GM12878 (cell line): ENCODE results near the gene FHL3.

ENCODE experiments used
- POLR2A ChIP-seq: IDR thresholded peaks from 2 replicates; pipeline ENCODE4 v1.6.1; 2011; ENCODE audit warnings: low read depth, mild to moderate bottlenecking, low read length
- SIN3A ChIP-seq: IDR thresholded peaks from 2 replicates; pipeline ENCODE4 v1.6.1; 2012; ENCODE audit warnings: low read depth, low read length, improper control_type of control experiment
- ZNF274 ChIP-seq: IDR thresholded peaks from one replicate; pipeline ENCODE4 v1.8.0; 2011; ENCODE audit not compliant: insufficient read length, insufficient read depth
- ZNF384 ChIP-seq: IDR thresholded peaks from 2 replicates; pipeline ENCODE4 v1.6.1; 2012; ENCODE audit warnings: low read depth, mild to moderate bottlenecking, low read length, improper control_type of control experiment, borderline replicate concordance
- TF ChIP-seq, protein P1 (sequence below), 3 experiments: IDR thresholded peaks in 2 of 3; conservative IDR thresholded peaks in 1 of 3; 2 replicates each; pipeline ENCODE4 v1.5.1; 2011; ENCODE audit warnings: low read depth in 3 of 3, low read length in 3 of 3, mild to moderate bottlenecking in 3 of 3, control low read depth in 2 of 3, moderate library complexity in 2 of 3, inconsistent platforms in 1 of 3, mixed read lengths in 1 of 3; ENCODE audit not compliant: control insufficient read depth in 2 of 3, insufficient read depth in 1 of 3; ENCODE audit errors: extremely low read depth in 1 of 3

DNA sequence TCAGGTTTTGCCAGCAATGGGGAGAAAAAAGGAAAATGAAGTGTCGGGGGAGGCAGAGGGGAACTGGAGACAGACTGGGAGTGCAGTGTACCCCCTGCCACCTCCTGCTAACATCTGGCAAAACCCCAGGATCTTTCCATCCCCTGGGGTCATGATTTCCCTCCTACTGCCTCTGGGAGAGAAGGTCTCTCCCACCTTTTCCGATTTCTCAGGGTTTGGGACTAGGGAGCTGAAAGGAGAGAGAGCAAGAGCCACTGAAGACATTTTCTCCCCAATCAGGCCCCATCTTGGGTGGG is 5.1 kb downstream of the FHL3 start:
- TF ChIP-seq POLR2A (no peak), ZNF274 (no peak), ZNF384 (no peak), SIN3A (no peak)
- TF ChIP-seq, protein P1, sequence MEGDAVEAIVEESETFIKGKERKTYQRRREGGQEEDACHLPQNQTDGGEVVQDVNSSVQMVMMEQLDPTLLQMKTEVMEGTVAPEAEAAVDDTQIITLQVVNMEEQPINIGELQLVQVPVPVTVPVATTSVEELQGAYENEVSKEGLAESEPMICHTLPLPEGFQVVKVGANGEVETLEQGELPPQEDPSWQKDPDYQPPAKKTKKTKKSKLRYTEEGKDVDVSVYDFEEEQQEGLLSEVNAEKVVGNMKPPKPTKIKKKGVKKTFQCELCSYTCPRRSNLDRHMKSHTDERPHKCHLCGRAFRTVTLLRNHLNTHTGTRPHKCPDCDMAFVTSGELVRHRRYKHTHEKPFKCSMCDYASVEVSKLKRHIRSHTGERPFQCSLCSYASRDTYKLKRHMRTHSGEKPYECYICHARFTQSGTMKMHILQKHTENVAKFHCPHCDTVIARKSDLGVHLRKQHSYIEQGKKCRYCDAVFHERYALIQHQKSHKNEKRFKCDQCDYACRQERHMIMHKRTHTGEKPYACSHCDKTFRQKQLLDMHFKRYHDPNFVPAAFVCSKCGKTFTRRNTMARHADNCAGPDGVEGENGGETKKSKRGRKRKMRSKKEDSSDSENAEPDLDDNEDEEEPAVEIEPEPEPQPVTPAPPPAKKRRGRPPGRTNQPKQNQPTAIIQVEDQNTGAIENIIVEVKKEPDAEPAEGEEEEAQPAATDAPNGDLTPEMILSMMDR (IDR thresholded peaks at IDR 0.05 in 2 of 3, conservative IDR thresholded peaks at IDR 0.05 in 1 of 3; ENCODE audit: control insufficient read depth in 2 of 3, extremely low read depth in 1 of 3, insufficient read depth in 1 of 3, low read depth in 3 of 3, low read length in 3 of 3) = no peak
